ENCODE measurements around the gene SORT1. TPM values are rescaled to one million over a fixed set of nuclear protein-coding genes. Genes with fewer than 3 reads are reported as not detected.

SORT1 gene
- total RNA-seq, 6 experiments from 2014 or later, result 51.6 to 78.4 (median 58.5) TPM

DNA sequence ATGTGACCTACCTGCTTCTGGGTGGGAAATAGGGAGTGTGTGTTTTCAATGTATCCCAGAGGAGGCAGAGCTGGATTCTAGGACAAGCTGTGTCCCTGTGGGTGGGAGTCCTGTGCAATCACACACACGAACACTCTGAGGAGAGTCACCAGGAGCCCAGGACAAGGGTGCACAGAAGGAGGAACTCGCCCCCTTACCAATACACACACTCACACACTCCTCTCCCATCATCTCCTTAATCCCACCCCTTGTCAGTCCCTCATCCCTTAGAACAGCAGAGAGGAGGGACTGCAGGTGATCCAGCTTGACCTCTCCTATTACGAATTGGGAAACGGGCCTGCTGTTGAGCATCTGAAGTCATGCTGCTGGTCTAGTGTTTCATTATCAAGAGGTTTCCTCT lies 82.4 kb downstream of the SORT1 start:
- H3K36me3 Mint-ChIP-seq (ENCODE audit: low read depth), result peaks cover 29% of the 10 kb centered on the region
- H3K27ac Mint-ChIP-seq, result no peak overlapping the region
- TF ChIP-seq, protein P1, sequence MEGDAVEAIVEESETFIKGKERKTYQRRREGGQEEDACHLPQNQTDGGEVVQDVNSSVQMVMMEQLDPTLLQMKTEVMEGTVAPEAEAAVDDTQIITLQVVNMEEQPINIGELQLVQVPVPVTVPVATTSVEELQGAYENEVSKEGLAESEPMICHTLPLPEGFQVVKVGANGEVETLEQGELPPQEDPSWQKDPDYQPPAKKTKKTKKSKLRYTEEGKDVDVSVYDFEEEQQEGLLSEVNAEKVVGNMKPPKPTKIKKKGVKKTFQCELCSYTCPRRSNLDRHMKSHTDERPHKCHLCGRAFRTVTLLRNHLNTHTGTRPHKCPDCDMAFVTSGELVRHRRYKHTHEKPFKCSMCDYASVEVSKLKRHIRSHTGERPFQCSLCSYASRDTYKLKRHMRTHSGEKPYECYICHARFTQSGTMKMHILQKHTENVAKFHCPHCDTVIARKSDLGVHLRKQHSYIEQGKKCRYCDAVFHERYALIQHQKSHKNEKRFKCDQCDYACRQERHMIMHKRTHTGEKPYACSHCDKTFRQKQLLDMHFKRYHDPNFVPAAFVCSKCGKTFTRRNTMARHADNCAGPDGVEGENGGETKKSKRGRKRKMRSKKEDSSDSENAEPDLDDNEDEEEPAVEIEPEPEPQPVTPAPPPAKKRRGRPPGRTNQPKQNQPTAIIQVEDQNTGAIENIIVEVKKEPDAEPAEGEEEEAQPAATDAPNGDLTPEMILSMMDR (IDR thresholded peaks at IDR 0.05), result no peak
- no peak overlapping the region for H3K4me3 Mint-ChIP-seq
- no peak for DNase-seq
- no peaks in the 10 kb centered on the region; the same call in 1 of the 2 replicates for H3K27me3 Mint-ChIP-seq (ENCODE audit: insufficient read depth)
- H3K4me1 Mint-ChIP-seq (ENCODE audit: low read depth), result peaks cover 9% of the 10 kb centered on the region
- no peaks in the 10 kb centered on the region for H3K9me3 Mint-ChIP-seq

DNA sequence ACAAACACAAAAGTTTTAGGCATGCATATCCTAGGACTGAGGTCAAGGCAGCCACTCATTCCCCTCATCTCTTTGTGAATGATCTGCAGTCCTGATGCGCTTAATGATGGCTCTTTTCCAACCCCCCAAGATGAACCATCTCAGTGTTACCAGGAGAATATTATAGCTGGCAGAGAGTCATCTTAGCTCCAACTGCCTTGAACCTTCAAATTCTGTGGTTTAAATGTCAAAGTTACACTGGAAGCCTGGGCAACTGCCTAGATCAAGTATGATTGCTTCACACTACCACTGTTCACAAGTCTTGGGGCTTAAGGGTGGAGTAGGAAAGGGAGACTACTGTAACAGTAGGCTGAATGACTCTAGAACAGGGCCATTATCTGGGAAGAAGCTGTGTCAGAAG lies 82.9 kb downstream of the SORT1 start:
- TF ChIP-seq, protein P1 (IDR thresholded peaks at IDR 0.05), result no peak
- H3K4me1 Mint-ChIP-seq (ENCODE audit: low read depth), result peaks cover 9% of the 10 kb centered on the region
- H3K27ac Mint-ChIP-seq, result no peak overlapping the region
- no peak for DNase-seq
- no peak overlapping the region for H3K4me3 Mint-ChIP-seq
- H3K36me3 Mint-ChIP-seq (ENCODE audit: low read depth), result peaks cover 25% of the 10 kb centered on the region
- no peaks in the 10 kb centered on the region; the same call in 1 of the 2 replicates for H3K27me3 Mint-ChIP-seq (ENCODE audit: insufficient read depth)
- no peaks in the 10 kb centered on the region for H3K9me3 Mint-ChIP-seq

DNA sequence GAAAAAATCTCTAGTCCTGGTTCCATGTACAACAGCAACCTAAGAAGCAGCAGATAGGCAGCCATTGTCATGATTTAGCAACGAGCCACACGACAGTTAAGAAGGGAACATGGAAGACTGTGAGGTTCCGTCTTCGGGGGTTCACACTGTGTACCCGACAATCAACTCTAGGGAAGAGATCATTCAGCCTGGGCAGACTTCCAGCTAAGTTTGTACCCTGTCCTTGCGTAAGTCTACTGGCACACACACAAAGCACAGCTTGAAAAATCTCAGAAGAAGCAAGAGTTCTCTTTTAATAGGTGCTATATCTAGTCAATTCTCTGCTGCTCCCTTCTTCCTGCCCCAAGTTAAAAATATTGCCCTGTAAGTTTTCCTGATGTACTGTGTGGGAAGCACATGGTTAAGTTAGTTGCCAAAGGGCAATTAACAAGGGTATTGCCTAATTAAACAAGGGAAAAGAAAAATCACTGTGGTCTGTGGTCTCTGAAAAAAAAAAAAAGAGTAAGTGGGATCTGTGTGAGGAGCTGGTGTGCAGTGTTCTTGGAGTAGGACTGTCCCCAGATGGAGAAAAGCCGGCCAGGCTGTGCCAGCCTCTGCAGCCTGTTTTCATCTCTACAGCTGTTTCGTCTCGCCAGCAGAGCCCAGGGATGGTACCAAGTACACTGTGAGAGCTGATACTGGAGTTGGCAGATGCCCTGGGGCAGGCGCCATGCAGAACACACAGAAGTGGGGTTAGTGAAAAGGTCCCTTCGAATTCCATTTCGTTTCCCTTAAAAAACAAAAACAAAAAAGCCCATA lies 84.5 kb downstream of the SORT1 start:
- DNase-seq, result no peak
- no peaks in the 10 kb centered on the region; the same call in 1 of the 2 replicates for H3K27me3 Mint-ChIP-seq (ENCODE audit: insufficient read depth)
- H3K4me1 Mint-ChIP-seq (ENCODE audit: low read depth), result peaks cover 9% of the 10 kb centered on the region
- TF ChIP-seq, protein P1 (IDR thresholded peaks at IDR 0.05), result no peak
- no peaks in the 10 kb centered on the region for H3K9me3 Mint-ChIP-seq
- peaks cover 31% of the 10 kb centered on the region for H3K36me3 Mint-ChIP-seq (ENCODE audit: low read depth)
- H3K27ac Mint-ChIP-seq, result no peak overlapping the region
- no peak overlapping the region for H3K4me3 Mint-ChIP-seq

DNA sequence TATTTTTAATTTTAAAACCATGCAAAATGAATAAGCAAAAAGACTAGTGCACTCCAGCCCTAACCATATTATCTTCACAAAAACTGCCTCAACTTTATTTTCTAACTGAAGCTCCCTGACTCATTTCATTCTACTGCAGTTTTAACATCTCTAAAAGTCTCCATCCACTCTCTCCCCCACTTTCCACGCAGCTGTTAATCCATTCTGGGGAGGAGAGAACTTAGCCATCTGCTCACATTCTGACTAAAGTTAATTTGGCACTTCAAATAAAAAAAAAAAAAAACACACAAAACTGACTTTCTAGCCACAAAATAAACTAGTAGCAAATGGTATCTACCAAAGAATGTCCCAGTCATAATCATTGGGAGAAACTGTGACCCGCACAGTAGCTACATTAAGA lies 85.5 kb downstream of the SORT1 start:
- Mint-ChIP-seq H3K27ac (no peak overlapping the region), H3K9me3 (no peaks in the 10 kb centered on the region), H3K36me3 (ENCODE audit: low read depth) (peaks cover 31% of the 10 kb centered on the region), H3K4me1 (ENCODE audit: low read depth) (peaks cover 9% of the 10 kb centered on the region), H3K4me3 (no peak overlapping the region), H3K27me3 (ENCODE audit: insufficient read depth) (peaks cover 3% of the 10 kb centered on the region)
- no peak for DNase-seq
- TF ChIP-seq, protein P1 (IDR thresholded peaks at IDR 0.05), result no peak

DNA sequence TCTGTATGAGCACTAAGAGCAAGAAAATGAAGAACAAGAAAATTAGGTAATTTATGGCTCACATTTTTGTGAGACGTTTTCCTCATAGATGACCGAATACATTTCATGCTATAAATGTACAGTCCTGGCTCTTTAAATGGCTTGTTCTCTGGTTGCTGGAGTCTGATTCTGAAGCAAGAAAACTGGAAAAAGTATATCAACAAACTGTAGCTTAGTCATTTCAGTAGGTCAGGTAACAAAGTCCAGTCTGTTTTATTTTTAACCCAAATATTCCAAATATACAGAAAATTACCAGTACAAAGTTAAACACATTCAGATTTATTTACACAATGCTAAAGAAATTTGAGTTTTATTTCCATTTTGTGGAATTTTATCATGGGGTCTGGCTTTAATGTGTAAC lies 88.4 kb downstream of the SORT1 start:
- Mint-ChIP-seq H3K27ac (no peak overlapping the region), H3K27me3 (ENCODE audit: insufficient read depth) (peaks cover 6% of the 10 kb centered on the region), H3K4me3 (no peak overlapping the region), H3K36me3 (ENCODE audit: low read depth) (peaks cover 16% of the 10 kb centered on the region), H3K4me1 (ENCODE audit: low read depth) (peaks cover 2% of the 10 kb centered on the region), H3K9me3 (no peaks in the 10 kb centered on the region)
- TF ChIP-seq, protein P1 (IDR thresholded peaks at IDR 0.05), result no peak
- DNase-seq, result no peak

All from HFFc6 (cell line).